H54 (cell line): ENCODE measurements around the gene TCL1B.

ENCODE experiments used
- DNase-seq: peaks from one replicate; pipeline ENCODE4 v3.0.0; 2011; ENCODE audit warnings: low spot score, mixed read lengths; ENCODE audit not compliant: insufficient read length
- FAIRE-seq: peaks from 3 replicates; lab custom pipeline; 2011; peaks lifted over from hg19 to GRCh38; lab: Jason Lieb, UNC
- POLR2A ChIP-seq: IDR thresholded peaks from 2 replicates; pipeline ENCODE4 v1.6.1; 2011; ENCODE audit warnings: low read depth, mild to moderate bottlenecking, low read length

TCL1B gene

GRCh38 chr14:95685978-95686922 is at the start of gene TCL1B:
Gene TCL1B, plus strand, starts transcription at chr14:95686426. Its CDS starts 42 bp downstream, at chr14:95686468.
- FAIRE-seq = no peak
- DNase-seq = no peak
- no peak for TF ChIP-seq POLR2A

- FAIRE-seq = no peak
- DNase-seq = no peak
- no peak for TF ChIP-seq POLR2A
These were observed 41.2 kb upstream of the TCL1B start for GRCh38 chr14:95644981-95645380.

- TF ChIP-seq POLR2A = no peak
- DNase-seq (no peak), FAIRE-seq (no peak)
These were observed 40.7 kb upstream of the TCL1B start for GRCh38 chr14:95645389-95645996.

GRCh38 chr14:95647926-95648325 is 38.3 kb upstream of the TCL1B start:
- TF ChIP-seq POLR2A = no peak
- DNase-seq (no peak), FAIRE-seq (no peak)

- TF ChIP-seq POLR2A = no peak
- no peak for DNase-seq
- FAIRE-seq = no peak
These were observed 37.0 kb upstream of the TCL1B start for GRCh38 chr14:95649230-95649629.

GRCh38 chr14:95651028-95651427 is 35.2 kb upstream of the TCL1B start:
- DNase-seq = no peak
- no peak for FAIRE-seq
- TF ChIP-seq POLR2A = no peak

- DNase-seq (no peak), FAIRE-seq (no peak)
- no peak for TF ChIP-seq POLR2A
These were observed 34.2 kb upstream of the TCL1B start for GRCh38 chr14:95651821-95652583.

GRCh38 chr14:95652690-95653089 is 33.5 kb upstream of the TCL1B start:
- TF ChIP-seq POLR2A = no peak
- FAIRE-seq (no peak), DNase-seq (no peak)

- no peak for TF ChIP-seq POLR2A
- no peak for DNase-seq
- FAIRE-seq = no peak
These were observed 30.8 kb upstream of the TCL1B start for GRCh38 chr14:95655461-95655860.

- no peak for FAIRE-seq
- no peak for DNase-seq
- TF ChIP-seq POLR2A = no peak
These were observed 29.6 kb upstream of the TCL1B start for GRCh38 chr14:95656634-95657033.

- FAIRE-seq = no peak
- no peak for DNase-seq
- no peak for TF ChIP-seq POLR2A
These were observed 28.8 kb upstream of the TCL1B start for GRCh38 chr14:95657454-95657853.

GRCh38 chr14:95659293-95659989 is 26.8 kb upstream of the TCL1B start:
- DNase-seq (no peak), FAIRE-seq (no peak)
- no peak for TF ChIP-seq POLR2A

GRCh38 chr14:95659990-95660385 is 26.2 kb upstream of the TCL1B start:
- no peak for FAIRE-seq
- no peak for DNase-seq
- no peak for TF ChIP-seq POLR2A
